DND-41 (cell line): Measurements from ENCODE around the gene MRPL58.
"Not testable (repeated sequence)": the region's sequence is repeated elsewhere in the genome, so short reads cannot be mapped to it uniquely, and the experiment has no call there.

ENCODE experiments used
- ATAC-seq: fragments of 200-7000 bp; cut with Tn5 transposase; 3 replicates; pipeline ENCODE4 v1.9.1; 2021; ENCODE audit warnings: low read depth; ENCODE audit not compliant: insufficient read depth
- DNase-seq: peaks from one replicate; pipeline ENCODE4 v3.0.0-alpha.2; 2020
- H2AFZ ChIP-seq: 2 replicates; pipeline ENCODE4 v1.6.0; 2012; ENCODE audit warnings: low read depth, low read length
- H3K27ac ChIP-seq: 2 replicates; pipeline ENCODE4 v1.5.1; 2012; ENCODE audit warnings: low read length, inconsistent platforms
- H3K27me3 ChIP-seq: fragments of 200-600 bp; sonication (generic); 2 replicates; pipeline ENCODE4 v1.6.0; 2012; ENCODE audit warnings: low read length, mild to moderate bottlenecking, inconsistent platforms; ENCODE audit not compliant: insufficient read depth, poor library complexity
- H3K36me3 ChIP-seq: 2 replicates; pipeline ENCODE4 v1.5.1; 2012; ENCODE audit warnings: low read length, inconsistent platforms; ENCODE audit not compliant: insufficient read depth
- H3K4me1 ChIP-seq: 2 replicates; pipeline ENCODE4 v1.5.1; 2012; ENCODE audit warnings: mild to moderate bottlenecking, low read length; ENCODE audit not compliant: insufficient read depth
- H3K4me2 ChIP-seq: 2 replicates; pipeline ENCODE4 v1.6.0; 2012; ENCODE audit warnings: mild to moderate bottlenecking, moderate library complexity, low read length, inconsistent platforms; ENCODE audit not compliant: insufficient read depth
- H3K4me3 ChIP-seq, 2 experiments: fragments of 200-600 bp in 1 of 2; shearing (Covaris generic) in 1 of 2; 2 replicates each; pipeline ENCODE4 v1.5.1; 2012 to 2016; ENCODE audit warnings: inconsistent platforms in 2 of 2, low read length in 2 of 2, mild to moderate bottlenecking in 2 of 2, low read depth in 1 of 2, moderate library complexity in 1 of 2
- H3K79me2 ChIP-seq: 2 replicates; pipeline ENCODE4 v1.6.0; 2012; ENCODE audit warnings: low read length, inconsistent platforms; ENCODE audit not compliant: insufficient read depth
- H3K9ac ChIP-seq: 2 replicates; pipeline ENCODE4 v1.6.0; 2012; ENCODE audit warnings: low read depth, mild to moderate bottlenecking, inconsistent platforms, low read length, moderate library complexity
- H3K9me3 ChIP-seq: 2 replicates; pipeline ENCODE4 v1.5.1; 2012; ENCODE audit warnings: low read length, moderate library complexity, mild to moderate bottlenecking, inconsistent platforms; ENCODE audit not compliant: insufficient read depth, severe bottlenecking
- H4K20me1 ChIP-seq: 2 replicates; pipeline ENCODE4 v1.6.0; 2012; ENCODE audit warnings: low read length; ENCODE audit not compliant: insufficient read depth
- CTCF ChIP-seq: IDR thresholded peaks from 2 replicates; pipeline ENCODE4 v1.5.1; 2012; ENCODE audit warnings: borderline replicate concordance, low read length, moderate library complexity, mild to moderate bottlenecking; ENCODE audit not compliant: poor library complexity, severe bottlenecking; ENCODE audit errors: extremely low read depth
- EZH2 ChIP-seq: IDR thresholded peaks from 3 replicates; pipeline ENCODE4 v1.6.1; 2012; ENCODE audit warnings: borderline replicate concordance, low read depth, mild to moderate bottlenecking, moderate library complexity, low read length, inconsistent platforms; ENCODE audit not compliant: severe bottlenecking

Gene MRPL58

GRCh38 chr17:74979408-74980146 is 32.9 kb upstream of the MRPL58 start:
- no peak overlapping the region for H3K27ac ChIP-seq
- no peak for ATAC-seq
- H3K4me2 ChIP-seq: no peak overlapping the region
- no peak for DNase-seq
- TF ChIP-seq EZH2 (no peak), CTCF (no peak)
- H3K79me2 ChIP-seq: no peaks in the 10 kb centered on the region
- peaks cover 6% of the 10 kb centered on the region for H3K27me3 ChIP-seq
- H3K4me1 ChIP-seq: peaks cover 19% of the 10 kb centered on the region
- H3K9me3 ChIP-seq: no peaks in the 10 kb centered on the region
- H3K36me3 ChIP-seq: no peaks in the 10 kb centered on the region
- no peak overlapping the region for H2AFZ ChIP-seq
- no peaks in the 10 kb centered on the region for H4K20me1 ChIP-seq
- H3K4me3 ChIP-seq: no peak overlapping the region
- no peak overlapping the region for H3K9ac ChIP-seq

GRCh38 chr17:74981318-74981978 is 31.0 kb upstream of the MRPL58 start:
- Histone ChIP-seq H3K36me3 (no peaks in the 10 kb centered on the region), H3K4me3 (peak overlapping the region; percentile 1 to 56; a peak in 3 of 4 replicates), H3K4me2 (peak overlapping the region; percentile 70), H2AFZ (peak overlapping the region; percentile 70), H3K9ac (peak overlapping the region; percentile 40), H3K4me1 (peaks cover 19% of the 10 kb centered on the region), H3K9me3 (no peaks in the 10 kb centered on the region), H3K27me3 (peaks cover 5% of the 10 kb centered on the region), H3K27ac (peak overlapping the region; percentile 27; the same call in 1 of the 2 replicates), H4K20me1 (no peaks in the 10 kb centered on the region), H3K79me2 (no peaks in the 10 kb centered on the region)
- TF ChIP-seq CTCF: no peak
- no peak for TF ChIP-seq EZH2
- ATAC-seq: no peak; the same call in 2 of the 3 replicates
- no peak for DNase-seq

DNA sequence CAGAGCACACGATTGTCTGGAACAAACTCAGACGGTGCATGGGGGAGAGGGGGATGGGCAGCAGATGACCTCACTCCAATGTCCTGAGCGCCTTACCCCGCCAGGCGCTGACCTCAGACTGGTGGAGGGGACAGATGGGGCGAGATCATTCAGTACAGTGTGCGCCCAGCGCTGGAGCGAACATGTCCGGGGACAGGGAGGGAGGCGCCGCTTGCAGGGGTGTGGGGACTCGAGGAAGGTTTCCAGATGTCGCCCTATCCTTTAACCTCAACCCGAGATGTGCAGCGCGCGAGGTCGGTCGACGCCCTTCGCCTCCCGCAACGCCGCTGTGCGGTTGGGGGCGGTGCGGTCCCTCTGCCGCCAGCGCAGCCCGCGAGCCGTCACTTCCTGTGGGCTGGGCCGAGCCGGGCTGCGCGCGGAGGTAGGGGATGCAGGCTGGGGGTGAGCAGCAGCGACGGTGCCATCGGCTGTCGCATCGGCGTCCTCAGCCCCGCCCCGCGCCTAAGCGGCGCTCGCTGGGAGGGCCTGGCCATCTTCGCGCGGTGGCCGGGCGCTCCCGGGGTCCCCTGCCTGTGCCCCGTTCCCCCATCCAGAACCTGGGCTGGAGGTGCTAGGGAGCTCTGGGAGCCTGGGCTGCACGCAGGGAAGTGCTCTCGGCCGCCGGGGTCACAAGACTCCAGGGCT is 30.3 kb upstream of the MRPL58 start:
- H3K27ac ChIP-seq: peak overlapping the region; percentile 27; the same call in 1 of the 2 replicates
- H3K4me2 ChIP-seq: peak overlapping the region; percentile 70
- H3K79me2 ChIP-seq: no peaks in the 10 kb centered on the region
- DNase-seq (peak; percentile 83), ATAC-seq (peak; percentile 97)
- H3K36me3 ChIP-seq: no peaks in the 10 kb centered on the region
- peak overlapping the region; percentile 70 for H2AFZ ChIP-seq
- peak; percentile 17 for TF ChIP-seq CTCF
- no peak for TF ChIP-seq EZH2
- H3K9ac ChIP-seq: peak overlapping the region; percentile 40
- peaks cover 5% of the 10 kb centered on the region for H3K27me3 ChIP-seq
- no peaks in the 10 kb centered on the region for H4K20me1 ChIP-seq
- peaks cover 23% of the 10 kb centered on the region for H3K4me1 ChIP-seq
- H3K4me3 ChIP-seq: peak overlapping the region; percentile 1 to 56; a peak in 3 of 4 replicates
- H3K9me3 ChIP-seq: no peaks in the 10 kb centered on the region

GRCh38 chr17:74982663-74983313 is 29.7 kb upstream of the MRPL58 start:
- not testable (repeated sequence) for H3K36me3 ChIP-seq, H3K79me2 ChIP-seq, H4K20me1 ChIP-seq, DNase-seq, H3K27ac ChIP-seq, ATAC-seq, H3K27me3 ChIP-seq, H3K9me3 ChIP-seq
- Histone ChIP-seq H3K9ac (peak overlapping the region; percentile 40), H2AFZ (peak overlapping the region; percentile 70), H3K4me3 (peak overlapping the region in 1 of 2 experiments; percentile 56; a peak in 2 of 4 replicates), H3K4me2 (peak overlapping the region; percentile 70), H3K4me1 (peaks cover 29% of the 10 kb centered on the region)
